Skeletal muscle cell (primary cell): Measurements from ENCODE around the gene ROBO1.
A peak's percentile ranks its signal among the peaks of the same experiment; 100 is the strongest.
"Not testable (repeated sequence)": the region's sequence is repeated elsewhere in the genome, so short reads cannot be mapped to it uniquely, and the experiment has no call there.

Experiments
- DNase-seq: peaks from one replicate; pipeline ENCODE4 v3.0.0-alpha.2; 2010; ENCODE audit warnings: low read depth
- H3K4me3 ChIP-seq: 2 replicates; pipeline ENCODE4 v1.5.1; 2011; ENCODE audit warnings: low read depth, mild to moderate bottlenecking, control low read depth, low read length, moderate library complexity

The ROBO1 gene

DNA sequence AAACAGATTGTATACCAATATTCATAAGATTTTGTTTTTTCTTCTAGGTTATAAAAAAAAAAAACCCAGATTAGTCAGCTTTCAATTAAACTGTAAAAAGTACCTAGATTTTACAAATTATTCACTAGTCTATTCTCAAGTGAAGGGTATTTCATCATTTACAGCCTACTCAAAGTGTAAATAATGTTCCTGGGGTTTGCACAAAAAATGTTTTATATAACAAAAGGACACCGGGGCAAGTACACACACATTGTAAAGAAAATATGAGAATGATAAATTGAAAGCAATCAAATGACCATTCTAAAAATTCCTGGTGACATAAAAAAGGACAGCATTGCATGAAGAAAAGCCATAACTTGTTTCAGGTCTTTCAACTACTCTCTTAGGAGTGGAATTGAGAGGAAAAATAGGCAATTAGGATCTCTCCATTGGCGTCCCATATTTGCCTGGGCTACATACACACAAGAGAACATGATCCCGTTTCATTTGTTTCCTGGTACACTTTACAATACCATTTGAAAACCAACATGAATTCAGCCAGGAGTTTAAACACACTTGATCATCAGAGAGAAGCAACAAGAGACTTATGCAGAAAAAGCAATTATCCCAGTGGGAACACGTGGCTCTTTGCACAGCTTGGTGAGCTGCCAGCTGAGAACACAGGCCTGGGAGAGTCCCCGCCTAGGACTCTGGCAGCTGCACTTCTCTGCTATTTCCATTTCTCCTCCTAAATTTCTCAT lies 1039.2 kb downstream of the ROBO1 start:
- no peak overlapping the region for H3K4me3 ChIP-seq
- peak; percentile 62 for DNase-seq

DNA sequence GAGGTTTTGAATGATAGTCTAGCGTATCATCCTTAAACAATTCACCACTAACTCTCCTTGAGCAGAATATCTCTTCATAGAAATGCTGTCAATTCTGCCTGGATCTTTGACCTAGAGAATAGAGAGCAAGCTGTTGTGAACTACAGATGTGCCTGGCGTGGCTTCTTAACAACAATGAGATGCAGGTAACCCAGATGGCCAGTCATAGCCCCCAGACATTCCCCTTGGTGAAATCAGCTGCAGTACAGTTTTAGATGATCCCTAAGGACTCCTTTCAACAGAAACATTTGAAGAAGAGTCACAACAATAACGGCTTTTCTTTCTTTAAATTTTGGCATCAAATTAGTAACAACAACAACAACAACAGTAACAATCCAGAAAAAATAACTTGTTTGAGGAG lies 1041.3 kb downstream of the ROBO1 start:
- DNase-seq = no peak
- H3K4me3 ChIP-seq = no peak overlapping the region

DNA sequence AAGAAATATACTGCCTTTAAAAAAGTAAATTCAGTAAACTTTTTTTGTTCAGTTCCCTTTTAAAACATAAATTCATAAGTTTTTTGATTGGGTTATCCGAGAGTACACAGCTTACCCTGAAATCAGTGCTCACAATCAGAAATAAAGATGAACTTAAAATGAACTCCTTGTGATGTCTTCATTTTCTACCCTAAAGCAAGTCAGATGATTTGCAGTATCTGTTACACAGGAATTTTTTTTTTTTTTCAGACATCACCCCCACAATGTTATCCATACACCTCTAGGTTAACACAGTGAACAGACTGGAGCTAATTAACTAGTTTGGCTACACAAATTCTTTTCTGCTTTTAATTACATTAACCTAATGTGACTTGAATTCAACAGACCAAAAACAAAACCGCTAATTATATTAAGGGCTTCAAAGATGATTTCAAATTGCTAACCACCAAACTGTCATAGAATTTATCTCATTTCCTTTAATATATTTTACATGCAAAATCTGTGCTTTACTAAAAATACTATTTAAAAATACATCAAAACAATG lies 1042.0 kb downstream of the ROBO1 start:
- H3K4me3 ChIP-seq = no peak overlapping the region
- DNase-seq = no peak

DNA sequence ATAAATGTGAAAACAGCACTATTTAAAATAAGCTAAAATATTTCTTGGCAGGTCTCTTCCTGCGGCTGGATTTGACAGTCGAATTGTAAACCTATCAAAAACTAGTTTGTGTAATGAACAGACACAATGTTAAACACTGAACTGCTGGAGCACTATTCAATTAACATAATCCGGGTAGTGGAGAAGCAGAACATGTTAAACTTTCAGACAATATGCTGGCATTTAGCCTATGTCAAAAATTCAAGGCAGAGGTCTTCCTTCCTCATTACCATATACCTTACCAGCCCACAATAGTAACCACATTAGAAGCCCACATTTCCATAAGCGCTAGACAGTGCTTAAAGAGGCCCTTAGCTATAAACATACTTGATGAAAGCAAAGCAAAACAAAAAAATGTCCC lies 1042.9 kb downstream of the ROBO1 start:
- no peak overlapping the region for H3K4me3 ChIP-seq
- no peak for DNase-seq

DNA sequence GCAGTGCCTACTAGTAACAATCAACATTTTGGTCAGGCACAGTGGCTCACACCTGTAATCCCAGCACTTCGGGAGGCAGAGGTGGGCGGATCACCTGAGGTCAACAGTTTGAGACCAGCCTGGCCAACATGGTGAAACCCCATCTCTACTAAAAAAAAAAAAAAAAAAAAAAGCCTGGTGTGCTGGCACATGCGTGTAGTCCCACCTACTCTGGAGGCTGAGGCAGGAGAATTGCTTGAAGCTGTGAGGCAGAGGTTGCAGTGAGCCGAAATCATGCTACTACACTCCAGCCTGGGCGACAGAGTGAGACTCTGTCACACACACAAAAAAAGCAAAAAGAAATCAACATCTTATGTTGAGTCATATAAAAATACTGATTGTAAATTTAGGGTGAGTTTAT lies 1043.4 kb downstream of the ROBO1 start:
- H3K4me3 ChIP-seq, DNase-seq: not testable (repeated sequence)

DNA sequence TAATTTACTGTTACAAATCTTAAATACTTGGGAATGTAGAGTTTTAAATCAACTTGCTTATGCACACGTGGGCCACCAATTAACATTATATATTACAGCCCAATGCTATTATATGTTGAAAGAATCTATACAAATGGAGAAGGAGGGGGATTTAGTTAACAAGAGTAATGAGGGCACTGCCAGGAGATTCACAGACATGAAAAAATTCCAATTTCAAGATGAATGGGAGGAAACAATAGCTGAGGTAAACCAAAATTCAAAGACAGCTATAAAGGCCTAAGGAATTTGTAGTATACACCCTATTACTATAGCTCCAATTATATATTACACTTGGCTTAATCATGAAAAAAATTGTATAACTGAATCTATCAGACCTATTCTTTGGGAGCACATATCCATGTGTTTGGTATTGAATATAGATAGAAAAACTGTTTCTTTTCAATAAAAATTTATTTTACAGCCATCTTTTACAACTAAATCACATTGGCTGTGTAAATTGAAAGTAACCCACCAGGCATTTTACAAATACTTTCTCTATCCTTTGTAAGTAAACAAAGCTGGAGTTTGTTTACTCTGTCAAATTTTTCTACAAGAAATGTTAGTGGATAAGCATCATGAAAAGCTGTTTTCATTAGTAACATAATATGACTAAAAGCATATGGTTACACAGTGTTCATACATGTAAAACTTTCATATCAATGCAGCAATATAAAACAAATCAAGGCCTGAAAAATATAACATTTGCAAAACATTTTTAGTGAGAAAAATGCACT lies 1045.8 kb downstream of the ROBO1 start:
- no peak for DNase-seq
- H3K4me3 ChIP-seq = no peak overlapping the region

DNA sequence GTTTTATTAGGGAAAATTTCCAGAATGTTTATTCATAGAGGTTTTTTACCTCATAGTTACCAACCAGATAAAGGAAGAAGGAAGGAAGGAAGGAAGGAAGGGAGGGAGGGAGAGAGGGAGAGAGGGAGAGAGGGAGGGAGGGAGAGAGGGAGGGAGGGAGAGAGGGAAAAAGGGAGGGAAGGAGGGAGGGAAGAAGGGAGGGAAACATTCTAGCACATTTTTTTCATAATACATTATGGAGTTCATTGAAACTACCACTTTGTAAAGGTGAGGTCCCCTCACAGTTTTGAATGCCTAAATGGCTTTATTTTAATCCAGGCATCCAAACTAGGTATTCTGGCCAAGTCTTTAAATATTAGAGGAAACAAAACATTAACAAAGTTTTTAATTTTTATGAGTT lies 1049.1 kb downstream of the ROBO1 start:
- no peak for DNase-seq
- H3K4me3 ChIP-seq = no peak overlapping the region

DNA sequence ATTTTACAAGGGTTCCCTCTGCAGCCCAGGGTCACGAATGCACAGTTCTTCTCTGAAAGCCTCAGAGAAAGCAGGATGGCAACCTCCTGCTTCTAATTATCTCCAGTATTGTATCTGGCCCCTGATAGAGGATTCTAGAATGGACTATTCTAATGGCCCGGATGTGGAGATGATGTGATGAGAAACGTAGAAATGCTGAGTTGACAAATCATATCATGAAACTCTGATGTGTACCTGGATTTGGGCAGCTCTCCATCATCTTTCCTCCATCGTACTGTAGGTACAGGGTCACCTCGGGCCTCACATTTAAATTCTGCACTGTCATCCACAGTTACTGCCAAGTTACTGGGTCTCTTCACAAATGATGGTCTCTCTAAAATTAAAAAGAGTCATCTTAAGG lies 1050.8 kb downstream of the ROBO1 start:
- no peak overlapping the region for H3K4me3 ChIP-seq
- DNase-seq = no peak

DNA sequence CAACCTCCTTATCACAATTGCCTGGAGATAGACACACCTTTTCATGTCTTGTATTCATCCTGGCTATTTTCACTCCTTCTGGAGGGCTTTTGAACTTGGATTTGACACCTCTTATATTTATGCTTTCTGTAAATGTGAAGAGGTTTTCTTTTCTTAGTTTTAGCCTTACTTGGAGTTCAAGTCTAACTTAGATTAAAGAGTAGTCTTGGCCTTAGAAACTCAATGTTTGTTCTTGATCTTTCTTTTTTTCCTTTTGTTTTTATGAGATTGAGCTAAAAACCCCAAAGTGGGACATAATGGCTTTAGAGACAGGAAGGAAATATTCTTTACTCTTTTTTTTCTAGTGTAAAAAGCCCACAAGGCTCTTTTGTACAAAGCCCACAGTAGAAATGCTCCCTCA lies 1054.9 kb downstream of the ROBO1 start:
- H3K4me3 ChIP-seq = no peak overlapping the region
- no peak for DNase-seq

DNA sequence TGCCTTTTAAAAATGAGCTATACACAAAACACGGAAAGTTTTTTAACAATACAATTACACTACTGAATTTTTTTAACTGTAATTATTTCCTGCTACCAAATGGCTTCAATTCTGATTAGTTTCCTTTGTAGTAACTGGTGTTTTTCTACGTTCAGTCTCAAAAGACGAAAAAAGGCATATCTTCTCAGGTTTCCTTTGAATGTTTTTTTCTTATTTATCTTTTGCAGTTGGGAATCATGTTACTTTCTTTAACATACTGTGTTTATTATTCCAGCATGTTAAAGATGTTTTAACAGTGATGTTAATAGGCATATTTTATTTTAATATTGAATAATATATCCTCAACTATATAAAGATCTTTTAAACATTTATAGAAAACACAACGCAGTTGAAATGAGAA lies 1055.5 kb downstream of the ROBO1 start:
- no peak for DNase-seq
- H3K4me3 ChIP-seq = no peak overlapping the region

DNA sequence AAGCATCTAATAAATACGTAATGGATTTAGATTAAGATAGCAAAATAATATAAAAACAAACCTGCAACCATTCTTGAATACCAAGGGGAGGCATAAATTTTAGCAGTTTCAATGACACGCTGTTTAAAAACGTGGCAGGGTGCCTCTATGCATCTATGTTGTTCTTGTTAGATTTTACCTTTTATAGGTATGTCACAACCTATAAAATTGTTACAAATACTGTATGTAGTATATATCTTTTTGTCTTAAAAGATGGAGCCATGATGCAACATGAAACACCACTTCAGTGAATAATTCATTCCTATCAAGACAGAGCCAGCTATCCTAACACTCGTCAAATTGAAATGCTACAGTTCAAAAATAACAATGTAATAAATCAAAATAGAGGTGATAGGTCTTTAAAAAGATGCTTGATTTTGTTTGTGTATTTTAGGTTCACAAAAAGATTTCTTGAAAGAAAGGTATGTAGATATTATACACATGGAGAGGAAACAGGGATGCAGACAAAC lies 1059.2 kb downstream of the ROBO1 start:
- no peak for DNase-seq
- no peak overlapping the region for H3K4me3 ChIP-seq

DNA sequence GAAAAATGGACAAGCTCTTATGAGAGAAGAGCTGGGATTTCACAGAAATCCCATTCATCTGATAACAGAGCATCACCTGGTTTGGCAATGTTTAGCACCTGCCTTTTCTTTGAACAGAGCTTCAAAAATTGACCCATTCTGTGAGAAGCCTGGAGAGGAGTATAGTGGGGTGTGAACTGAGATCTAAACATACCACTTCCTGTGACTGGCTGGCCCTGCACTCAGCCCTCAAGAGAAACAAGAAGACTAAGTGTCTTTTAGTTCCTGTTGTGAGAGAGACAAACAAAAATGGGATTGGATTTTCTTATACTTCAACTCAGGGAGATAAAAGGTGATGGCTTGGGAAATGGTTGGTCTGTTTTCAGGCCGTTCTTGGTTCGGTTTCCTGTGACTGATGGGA lies 1060.2 kb downstream of the ROBO1 start:
- no peak for DNase-seq
- no peak overlapping the region for H3K4me3 ChIP-seq

DNA sequence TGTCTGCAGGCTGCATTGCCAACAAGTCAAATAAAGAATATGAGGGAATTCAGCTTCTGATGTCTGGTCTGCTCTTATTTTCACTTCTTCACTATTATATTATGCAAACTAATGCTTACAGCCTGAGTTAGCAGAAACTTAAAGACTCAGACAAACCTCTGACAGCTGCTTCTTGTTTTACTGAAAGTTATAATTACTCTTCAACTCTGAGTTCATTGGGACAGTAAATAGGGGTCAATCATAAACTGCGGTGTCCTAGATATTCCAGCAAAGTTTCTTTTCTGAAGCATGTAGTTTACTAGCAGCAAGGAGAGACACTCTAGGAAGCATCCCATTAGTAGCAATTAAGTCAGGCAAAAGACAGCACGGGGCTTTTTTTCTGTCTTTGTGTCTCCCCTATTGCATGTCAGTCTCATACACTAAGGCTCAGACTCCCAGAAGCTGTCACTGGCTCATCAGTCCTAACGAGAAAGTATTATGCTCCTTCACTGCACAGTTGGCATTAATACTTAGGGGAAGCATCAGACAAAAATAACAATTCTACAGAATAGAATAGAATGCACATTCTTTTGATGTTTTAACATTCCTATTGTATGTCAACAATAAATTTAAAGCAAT lies 1060.8 kb downstream of the ROBO1 start:
- H3K4me3 ChIP-seq = no peak overlapping the region
- no peak for DNase-seq

DNA sequence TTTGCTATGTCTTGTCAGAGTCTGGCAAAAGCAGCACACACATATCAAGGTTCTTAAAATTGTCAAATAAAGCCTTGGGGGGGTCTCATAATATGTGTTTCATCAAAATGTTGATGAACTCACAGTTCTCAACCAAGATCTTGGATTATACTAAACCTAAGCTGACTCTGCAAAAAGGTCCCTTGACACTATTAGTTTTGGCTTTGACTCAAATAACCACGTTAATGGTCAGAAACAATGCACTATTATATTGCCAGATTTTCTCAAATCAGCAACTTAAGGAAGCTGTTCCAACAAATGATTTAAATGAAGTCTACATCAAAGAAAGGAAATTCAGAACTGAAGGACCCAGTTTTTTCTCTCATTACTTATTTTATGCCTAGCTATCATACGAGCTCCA lies 1063.9 kb downstream of the ROBO1 start:
- peak; percentile 31 for DNase-seq
- H3K4me3 ChIP-seq = no peak overlapping the region

DNA sequence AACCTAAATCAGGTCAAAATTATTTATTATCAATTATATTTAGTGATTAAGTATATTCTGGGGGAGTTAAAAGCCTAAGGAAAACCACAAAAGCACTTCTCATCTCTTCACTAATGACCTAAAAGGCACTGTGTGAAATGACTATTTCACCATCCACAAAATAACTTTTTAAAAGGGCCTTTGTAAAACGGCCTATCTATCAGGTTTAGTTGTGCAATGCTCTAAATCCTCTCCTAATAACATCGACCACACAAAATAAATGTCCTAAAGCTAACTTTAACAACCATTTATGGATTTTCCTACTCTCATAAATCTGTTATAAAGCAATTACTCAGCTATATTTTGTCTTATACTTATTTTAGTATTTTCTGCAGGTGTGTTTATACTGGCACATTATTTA lies 1066.3 kb downstream of the ROBO1 start:
- DNase-seq = no peak
- H3K4me3 ChIP-seq = no peak overlapping the region

DNA sequence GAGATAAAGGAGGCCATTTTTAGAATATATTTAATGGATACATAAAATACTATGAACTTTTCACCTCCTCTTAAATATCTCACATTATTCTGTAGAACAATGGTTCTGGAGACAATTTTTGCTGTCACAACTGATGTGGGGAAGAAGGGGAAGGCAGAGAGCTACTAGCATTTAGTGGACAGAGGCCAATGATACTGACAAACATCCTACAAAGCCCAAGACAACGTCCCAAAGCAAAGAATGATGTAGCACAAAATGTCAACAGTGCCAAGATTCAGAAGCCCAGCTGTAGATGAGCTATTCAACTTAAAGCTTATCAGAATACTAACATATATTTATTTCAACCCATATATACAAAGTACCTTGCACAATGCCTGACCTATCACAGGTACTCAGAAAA lies 1069.4 kb downstream of the ROBO1 start:
- H3K4me3 ChIP-seq = no peak overlapping the region
- no peak for DNase-seq

DNA sequence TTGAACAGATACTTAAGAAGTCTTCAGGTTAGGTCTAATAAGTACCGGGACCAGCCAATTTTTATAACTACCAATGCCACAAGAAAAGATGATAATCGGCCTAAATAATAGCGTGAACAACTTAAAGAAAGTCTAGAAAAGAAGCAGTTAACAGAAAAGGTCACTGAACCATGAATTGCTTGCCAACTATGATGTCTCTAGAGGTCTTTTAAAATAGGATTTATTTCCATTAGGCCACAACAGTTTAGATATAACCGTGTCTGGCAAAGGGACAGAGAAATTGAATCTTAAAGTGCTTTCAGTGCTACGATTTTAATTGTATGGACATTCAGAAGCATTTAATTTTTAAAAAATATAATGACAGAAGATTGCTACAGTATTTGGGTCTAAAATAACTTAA lies 1070.4 kb downstream of the ROBO1 start:
- no peak for DNase-seq
- no peak overlapping the region for H3K4me3 ChIP-seq

DNA sequence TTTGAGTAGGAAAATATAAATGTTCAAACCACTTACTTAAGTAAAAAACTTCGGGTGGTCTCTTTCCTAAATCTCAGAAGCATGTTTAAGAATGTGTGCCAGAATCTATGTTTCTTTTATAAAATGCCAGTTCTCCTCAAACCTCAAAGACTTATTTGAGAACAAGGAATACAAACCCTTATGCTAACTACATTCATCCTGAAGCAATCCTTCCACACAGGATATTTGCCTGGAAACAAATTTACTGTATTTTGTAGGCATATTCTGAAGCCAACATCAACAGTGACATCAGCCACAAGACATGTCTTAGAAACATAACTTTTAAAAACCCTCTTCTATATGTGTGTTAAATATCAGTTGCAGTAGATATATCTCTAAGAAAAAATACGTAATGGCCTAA lies 1077.0 kb downstream of the ROBO1 start:
- H3K4me3 ChIP-seq = no peak overlapping the region
- DNase-seq = peak; percentile 51

DNA sequence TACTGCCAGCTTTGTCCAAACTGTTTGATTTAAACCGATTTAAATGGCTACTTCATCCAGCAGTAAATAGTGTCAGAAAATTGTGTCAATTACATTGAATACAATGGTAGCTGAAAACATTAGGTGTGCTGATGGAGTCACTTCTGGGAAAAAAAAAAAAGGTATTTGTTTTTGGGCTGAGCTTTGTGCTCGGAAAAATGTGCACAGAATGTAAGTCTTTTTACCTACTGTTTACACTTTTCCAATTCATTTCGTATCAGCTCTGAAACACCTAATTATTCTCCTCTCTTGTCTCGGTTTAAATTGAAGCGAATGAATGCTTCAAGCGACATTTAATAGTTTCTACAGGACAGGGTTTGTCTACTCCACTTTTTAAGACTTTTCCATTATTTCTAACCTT lies 1078.4 kb downstream of the ROBO1 start:
- DNase-seq = no peak
- H3K4me3 ChIP-seq = no peak overlapping the region

DNA sequence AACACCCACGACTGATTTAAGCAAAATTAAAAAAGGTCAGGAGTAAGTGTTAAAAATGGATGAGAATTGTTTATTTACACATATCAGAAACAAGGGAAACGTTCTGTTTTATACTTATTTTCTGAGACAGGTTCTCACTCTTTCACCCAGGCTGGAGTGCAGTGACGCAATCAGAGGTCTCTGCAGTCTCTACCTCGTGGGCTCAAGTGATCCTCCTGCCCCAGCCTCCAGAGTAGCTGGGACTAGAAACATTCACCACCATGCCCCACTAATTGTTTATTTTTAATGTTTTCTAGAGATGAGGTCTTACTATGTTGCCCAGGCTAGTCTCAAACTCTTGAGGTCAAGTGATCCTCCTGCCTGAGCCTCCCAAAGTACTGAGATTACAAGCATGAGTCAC lies 1080.3 kb downstream of the ROBO1 start:
- H3K4me3 ChIP-seq = no peak overlapping the region
- DNase-seq = no peak
